ENCODE data around the gene SERTAD2.
A peak's percentile ranks its signal among the peaks of the same experiment; 100 is the strongest.

SERTAD2 gene

DNA sequence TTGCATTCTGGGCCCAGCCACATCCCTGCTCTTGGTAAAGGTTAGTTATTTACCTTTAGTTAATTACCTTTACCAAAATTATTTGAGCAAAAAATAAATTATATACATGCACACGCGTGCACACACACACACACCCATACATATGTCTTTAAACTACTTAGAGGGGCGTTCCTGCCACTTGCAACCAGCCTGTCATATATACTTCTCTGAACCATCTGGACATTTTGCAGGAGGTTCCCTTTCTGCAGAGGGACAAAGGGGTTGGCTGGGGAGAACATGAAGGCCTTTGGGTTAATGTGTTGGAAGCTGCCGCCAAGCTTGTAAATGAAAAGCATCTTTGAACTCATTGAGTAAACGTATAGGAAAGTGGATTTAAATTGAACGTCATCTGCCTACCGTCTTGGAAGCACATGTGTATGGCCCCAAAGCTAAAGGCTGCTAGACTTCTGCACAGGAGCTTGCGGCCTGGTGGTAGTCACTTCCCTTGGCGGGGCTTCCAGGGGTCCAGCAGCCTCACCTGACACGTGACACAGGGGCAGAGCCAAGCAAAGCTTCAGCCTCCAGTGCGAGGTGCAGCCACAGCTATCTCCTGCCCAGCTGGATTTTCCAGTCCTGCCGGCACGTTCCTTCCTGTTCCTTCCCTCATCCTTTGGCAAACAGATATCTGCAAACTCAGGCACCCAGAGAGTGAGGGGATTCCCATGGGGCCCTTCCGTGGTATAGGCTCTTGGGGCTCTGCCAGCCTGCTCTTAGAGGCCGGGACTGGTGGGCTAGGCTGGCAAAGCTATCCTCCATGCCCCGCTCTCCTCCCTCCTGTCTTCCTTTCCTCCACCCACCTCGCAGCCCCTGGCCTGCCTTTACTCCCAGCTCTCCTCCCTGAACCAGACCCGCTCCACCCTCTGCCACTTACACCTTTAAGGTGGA is 46.1 kb downstream of the SERTAD2 start:
- no peak for DNase-seq

- peak; percentile 81 for DNase-seq
Measured at GRCh38 chr2:64606479-64607363, 47.0 kb downstream of the SERTAD2 start.

DNA sequence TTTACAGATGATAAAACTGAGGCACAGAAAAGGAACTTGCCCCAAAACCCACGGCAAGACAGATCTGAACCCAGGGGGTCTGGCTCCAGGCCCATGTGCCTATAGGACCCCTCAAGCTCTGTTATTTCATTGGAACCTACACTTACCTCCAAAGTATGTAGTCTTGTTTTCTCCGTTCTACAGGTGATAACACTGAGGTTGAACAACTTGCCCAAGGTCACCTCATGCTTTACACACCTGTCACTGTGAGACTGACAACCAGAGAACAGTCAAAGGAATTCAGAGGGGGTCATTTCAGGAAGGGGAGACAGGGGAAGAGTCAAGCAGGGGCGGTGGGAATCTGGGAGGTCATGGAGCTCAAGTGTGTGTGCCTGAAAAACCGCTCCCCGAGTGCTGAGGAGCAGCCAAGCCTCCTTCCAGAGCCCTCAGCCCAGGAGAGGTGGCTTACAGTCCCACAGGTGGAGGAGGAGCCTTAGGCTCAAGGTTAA is 47.7 kb downstream of the SERTAD2 start:
- DNase-seq: no peak

GRCh38 chr2:64605026-64605471 is 48.7 kb downstream of the SERTAD2 start:
- DNase-seq: no peak

DNA sequence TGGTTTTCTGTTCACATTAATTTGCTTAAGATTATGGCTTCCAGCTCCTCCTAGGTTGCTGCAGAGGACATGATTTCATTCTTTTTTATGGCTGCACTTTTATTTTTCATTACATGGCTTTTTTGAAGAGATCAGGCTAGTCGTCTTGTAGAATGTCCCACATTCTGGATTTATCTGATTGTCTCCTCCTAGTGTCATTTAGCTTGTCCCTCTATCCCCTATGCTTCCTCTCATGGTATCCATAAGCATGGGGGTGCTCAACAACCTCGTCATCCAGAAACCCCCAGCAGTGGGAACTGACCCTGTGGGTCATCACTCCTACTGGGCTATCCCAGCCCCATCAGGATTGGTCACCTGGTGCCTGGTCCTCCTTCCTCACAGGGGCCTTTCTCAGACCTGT is 49.6 kb downstream of the SERTAD2 start:
- DNase-seq: no peak

- DNase-seq: no peak
Measured at GRCh38 chr2:64602436-64602835, 51.3 kb downstream of the SERTAD2 start.

GRCh38 chr2:64601785-64602391 is 51.8 kb downstream of the SERTAD2 start:
- DNase-seq: no peak

- no peak for DNase-seq
Measured at GRCh38 chr2:64601034-64601754, 52.5 kb downstream of the SERTAD2 start.

GRCh38 chr2:64599469-64599868 is 54.2 kb downstream of the SERTAD2 start:
- no peak for DNase-seq

DNA sequence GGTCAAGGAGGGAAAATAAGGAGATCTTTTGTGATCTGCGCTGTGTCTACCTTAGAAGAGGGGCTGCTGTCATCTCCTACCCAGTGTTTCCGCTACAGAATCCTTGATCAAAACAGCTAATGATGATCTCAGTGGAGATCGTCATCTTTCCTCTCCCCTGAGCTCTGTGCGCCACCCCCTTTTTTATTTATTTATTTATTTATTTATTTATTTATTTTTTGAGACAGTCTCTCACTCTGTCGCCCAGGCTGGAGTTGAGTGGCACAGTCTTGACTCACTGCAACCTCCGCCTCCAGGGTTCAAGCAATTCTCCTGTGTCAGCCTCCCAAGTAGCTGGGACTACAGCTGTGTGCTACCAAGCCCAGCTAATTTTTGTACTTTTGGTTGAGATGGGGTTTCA is 55.5 kb downstream of the SERTAD2 start:
- no peak for DNase-seq

DNA sequence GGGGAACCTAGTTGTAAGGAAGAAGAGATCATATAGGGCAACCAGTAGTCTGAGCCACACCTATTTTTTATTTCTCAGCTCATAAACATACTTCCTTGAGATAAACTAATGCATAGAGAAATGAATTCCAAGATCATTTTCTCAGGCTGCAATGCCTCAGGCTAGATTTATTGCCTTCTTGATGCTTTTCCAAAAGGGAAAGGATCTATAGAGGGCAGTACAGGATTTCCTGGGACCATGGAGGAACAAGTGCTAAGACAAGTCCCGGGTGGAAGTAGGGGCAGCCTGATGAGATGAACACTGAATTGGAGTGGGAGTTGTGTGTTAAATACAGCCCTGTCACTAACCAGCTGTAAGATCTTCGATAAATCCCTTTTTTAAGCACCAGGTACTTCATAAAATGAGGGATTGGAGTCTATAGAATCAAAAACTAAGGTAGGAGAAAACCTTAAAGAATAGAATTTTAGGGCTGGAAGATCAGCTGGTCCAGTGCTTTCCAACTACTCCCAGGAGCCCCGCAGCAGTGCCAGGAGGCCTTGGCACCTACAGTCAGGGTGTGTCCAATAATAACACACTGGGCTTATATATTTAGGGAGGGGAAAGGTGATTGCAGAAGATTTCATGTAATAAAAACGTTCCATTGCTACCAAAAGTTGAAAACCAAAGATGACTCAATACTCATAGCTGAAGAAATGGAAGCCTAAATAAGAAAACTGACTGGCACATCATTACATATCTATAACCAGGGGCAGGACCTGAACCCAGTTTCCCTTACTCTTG is 58.1 kb downstream of the SERTAD2 start:
- no peak for DNase-seq

GRCh38 chr2:64594226-64594989 is 59.3 kb downstream of the SERTAD2 start:
- no peak for DNase-seq

GRCh38 chr2:64593035-64593655 is 60.6 kb downstream of the SERTAD2 start:
- DNase-seq: no peak

- no peak for DNase-seq
Measured at GRCh38 chr2:64591188-64591587, 62.5 kb downstream of the SERTAD2 start.

DNA sequence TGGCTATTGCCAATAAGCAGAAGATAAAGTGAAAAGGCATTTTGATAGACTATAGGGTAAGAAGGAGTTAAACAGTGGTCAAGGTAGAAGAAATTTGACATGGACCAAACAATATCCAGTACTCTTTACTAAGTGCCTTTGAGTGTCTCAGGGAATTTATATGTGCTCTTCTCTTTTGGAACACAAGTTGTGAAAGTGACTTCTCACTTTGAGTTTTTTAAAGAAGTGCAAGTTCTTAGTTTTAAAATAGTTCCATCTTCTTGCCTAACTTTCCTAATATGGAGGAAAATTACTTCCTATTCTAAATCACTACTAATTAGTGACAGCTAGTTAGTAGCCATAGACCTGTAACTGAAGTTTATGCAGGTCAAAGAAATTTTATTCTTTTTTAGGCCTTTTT is 66.2 kb downstream of the SERTAD2 start:
- DNase-seq: no peak

- no peak for DNase-seq
Measured at GRCh38 chr2:64586883-64587481, 66.7 kb downstream of the SERTAD2 start.

GRCh38 chr2:64586054-64586453 is 67.7 kb downstream of the SERTAD2 start:
- DNase-seq: no peak

GRCh38 chr2:64582774-64583340 is 70.9 kb downstream of the SERTAD2 start:
- no peak for DNase-seq

GRCh38 chr2:64581777-64582539 is 71.8 kb downstream of the SERTAD2 start:
- no peak for DNase-seq
